Measurements from ENCODE around the gene ARHGEF2.

The ARHGEF2 gene

GRCh38 chr1:155969377-155969791 lies 9.0 kb downstream of the ARHGEF2 start:
- no peak for DNase-seq

- no peak for DNase-seq
Observed at GRCh38 chr1:155968670-155969069, 9.7 kb downstream of the ARHGEF2 start.

GRCh38 chr1:155968051-155968400 lies 10.3 kb downstream of the ARHGEF2 start:
- no peak for DNase-seq

- DNase-seq, result no peak
Observed at GRCh38 chr1:155967341-155968050, 10.9 kb downstream of the ARHGEF2 start.

GRCh38 chr1:155966750-155967149 lies 11.6 kb downstream of the ARHGEF2 start:
- DNase-seq, result no peak

- DNase-seq, result no peak
Observed at GRCh38 chr1:155966135-155966534, 12.2 kb downstream of the ARHGEF2 start.

- DNase-seq, result no peak
Observed at GRCh38 chr1:155964193-155964592, 14.2 kb downstream of the ARHGEF2 start.

- DNase-seq, result no peak
Observed at GRCh38 chr1:155962599-155963211, 15.6 kb downstream of the ARHGEF2 start.

GRCh38 chr1:155961937-155962336 lies 16.4 kb downstream of the ARHGEF2 start:
- no peak for DNase-seq

- no peak for DNase-seq
Observed at GRCh38 chr1:155960081-155960745, 18.1 kb downstream of the ARHGEF2 start.

GRCh38 chr1:155957411-155957915 lies 20.9 kb downstream of the ARHGEF2 start:
- no peak for DNase-seq

GRCh38 chr1:155954645-155955044 lies 23.7 kb downstream of the ARHGEF2 start:
- DNase-seq, result no peak

- DNase-seq, result no peak
Observed at GRCh38 chr1:155952505-155952890, 25.8 kb downstream of the ARHGEF2 start.

- DNase-seq, result no peak
Observed at GRCh38 chr1:155951753-155952504, 26.4 kb downstream of the ARHGEF2 start.

GRCh38 chr1:155950829-155951228 lies 27.5 kb downstream of the ARHGEF2 start:
- no peak for DNase-seq

- no peak for DNase-seq
Observed at GRCh38 chr1:155947741-155948140, 30.6 kb downstream of the ARHGEF2 start.

- DNase-seq, result no peak
Observed at GRCh38 chr1:155947292-155947691, 31.1 kb downstream of the ARHGEF2 start.

GRCh38 chr1:155946633-155947219 lies 31.6 kb downstream of the ARHGEF2 start:
- no peak for DNase-seq

- peak; percentile 46 for DNase-seq
Observed at GRCh38 chr1:155944444-155944799, 33.9 kb downstream of the ARHGEF2 start.

- DNase-seq, result no peak
Observed at GRCh38 chr1:155942578-155943141, 35.7 kb downstream of the ARHGEF2 start.

GRCh38 chr1:155941845-155942531 lies 36.4 kb downstream of the ARHGEF2 start:
- no peak for DNase-seq

Measured in NCI-H146 (cell line).